Neural cell (in vitro differentiated cells): ENCODE measurements around the gene JOSD1. TPM values are rescaled to one million over a fixed set of nuclear protein-coding genes. Genes with fewer than 3 reads are reported as not detected.
"Not testable (repeated sequence)": the region's sequence is repeated elsewhere in the genome, so short reads cannot be mapped to it uniquely, and the experiment has no call there.

Source experiments
- H2AFZ ChIP-seq: fragments of 200-600, 300-800 bp; sonication (generic), shearing (Covaris generic); 2 replicates; pipeline ENCODE4 v1.6.0; 2014; ENCODE audit warnings: low read depth, mild to moderate bottlenecking, antibody characterized with exemption, low read length, moderate library complexity
- H3F3A ChIP-seq: fragments of 200-600 bp; shearing (Covaris generic); 2 replicates; pipeline ENCODE4 v1.6.1; 2016; ENCODE audit warnings: mild to moderate bottlenecking, moderate library complexity, mixed read lengths, antibody characterized with exemption, low read length; ENCODE audit not compliant: insufficient read depth, poor library complexity, severe bottlenecking
- H3K27ac ChIP-seq: fragments of 200-600, 300-800 bp; sonication (generic), shearing (Covaris generic); 2 replicates; pipeline ENCODE4 v1.5.1; 2014; ENCODE audit warnings: mild to moderate bottlenecking, low read length, moderate library complexity
- H3K27me3 ChIP-seq: fragments of 300-800, 200-600 bp; sonication (generic), shearing (Covaris generic); 2 replicates; pipeline ENCODE4 v1.6.0; 2014; ENCODE audit warnings: mild to moderate bottlenecking, low read depth, low read length, moderate library complexity; ENCODE audit not compliant: insufficient read depth
- H3K36me3 ChIP-seq: fragments of 300-800, 200-600 bp; sonication (generic), shearing (Covaris generic); 2 replicates; pipeline ENCODE4 v1.5.1; 2014; ENCODE audit warnings: mild to moderate bottlenecking, antibody characterized with exemption, low read length, moderate library complexity; ENCODE audit not compliant: insufficient read depth
- H3K4me2 ChIP-seq: fragments of 300-800, 200-600 bp; sonication (generic), shearing (Covaris generic); 2 replicates; pipeline ENCODE4 v1.6.0; 2014; ENCODE audit warnings: mild to moderate bottlenecking, low read length
- H3K4me3 ChIP-seq: fragments of 300-800, 200-600 bp; sonication (generic), shearing (Covaris generic); 2 replicates; pipeline ENCODE4 v1.5.1; 2014; ENCODE audit warnings: mild to moderate bottlenecking, low read length, moderate library complexity
- H3K79me2 ChIP-seq: fragments of 200-600 bp; shearing (Covaris generic); replicated peaks from 2 replicates; pipeline ENCODE4 v1.6.0; 2014; ENCODE audit warnings: mild to moderate bottlenecking, low read length, moderate library complexity; ENCODE audit not compliant: insufficient read depth
- H3K9ac ChIP-seq: fragments of 300-800, 200-600 bp; sonication (generic), shearing (Covaris generic); 2 replicates; pipeline ENCODE4 v1.6.1; 2016; ENCODE audit warnings: mild to moderate bottlenecking, low read length, mixed read lengths
- H3K9me2 ChIP-seq: fragments of 200-600 bp; shearing (Covaris generic); 2 replicates; pipeline ENCODE4 v1.6.1; 2016; ENCODE audit warnings: mild to moderate bottlenecking, low read length, mixed read lengths; ENCODE audit not compliant: insufficient read depth
- H3K9me3 ChIP-seq: fragments of 200-600, 300-800 bp; sonication (generic), shearing (Covaris generic); 2 replicates; pipeline ENCODE4 v1.6.1; 2016; ENCODE audit warnings: mild to moderate bottlenecking, mixed run types, low read length, moderate library complexity, mixed read lengths
- H4K20me1 ChIP-seq: fragments of 200-600 bp; shearing (Covaris generic); 2 replicates; pipeline ENCODE4 v1.6.1; 2016; ENCODE audit warnings: mild to moderate bottlenecking, mixed run types; ENCODE audit not compliant: insufficient read depth
- EP300 ChIP-seq: fragments of 450-650 bp; conservative IDR thresholded peaks from 2 replicates; pipeline ENCODE4 v1.6.1; 2014; ENCODE audit warnings: antibody characterized with exemption, mild to moderate bottlenecking, moderate library complexity; ENCODE audit not compliant: poor library complexity, severe bottlenecking
- EZH2 ChIP-seq: fragments of 200-600, 300-800 bp; shearing (Covaris generic), sonication (generic); IDR thresholded peaks from 2 replicates; pipeline ENCODE4 v1.6.1; 2014; ENCODE audit warnings: antibody characterized with exemption, low read length, borderline replicate concordance, mild to moderate bottlenecking; ENCODE audit not compliant: insufficient read depth, poor library complexity, severe bottlenecking
- MXI1 ChIP-seq: fragments of 450-650 bp; conservative IDR thresholded peaks from 2 replicates; pipeline ENCODE4 v1.6.1; 2014; ENCODE audit warnings: antibody characterized with exemption, mild to moderate bottlenecking; ENCODE audit not compliant: poor library complexity, severe bottlenecking
- POLR2AphosphoS5 ChIP-seq: IDR thresholded peaks from 2 replicates; pipeline ENCODE4 v1.6.1; 2012
- RAD21 ChIP-seq: fragments of 450-650 bp; conservative IDR thresholded peaks from 2 replicates; pipeline ENCODE4 v1.6.1; 2014; ENCODE audit warnings: antibody characterized with exemption, mild to moderate bottlenecking, moderate library complexity
- SMC3 ChIP-seq: fragments of 450-650 bp; conservative IDR thresholded peaks from 2 replicates; pipeline ENCODE4 v1.6.1; 2014; ENCODE audit warnings: antibody characterized with exemption, mild to moderate bottlenecking, moderate library complexity; ENCODE audit not compliant: poor library complexity
- TAF1 ChIP-seq: IDR thresholded peaks from 2 replicates; pipeline ENCODE4 v1.6.1; 2012; ENCODE audit warnings: low read depth
- polyA plus RNA-seq: library from polyadenylated mRNA; depleted of rRNA; stranded (reverse); fragments of >200 nt; gene quantifications from 2 replicates; pipeline ENCODE4 v1.2.3, GENCODE V29; 2014
- TF ChIP-seq, protein P1 (sequence below): fragments of 450-650 bp; IDR thresholded peaks from 2 replicates; pipeline ENCODE4 v1.5.1; 2014; ENCODE audit warnings: antibody characterized with exemption, mild to moderate bottlenecking, moderate library complexity; ENCODE audit not compliant: poor library complexity, severe bottlenecking
- TF ChIP-seq, protein P2 (sequence below): IDR thresholded peaks from 2 replicates; pipeline ENCODE4 v1.6.1; 2012; ENCODE audit warnings: borderline replicate concordance

The JOSD1 gene
- polyA plus RNA-seq, 1 donor from 2014 or later: 71.3 TPM

DNA sequence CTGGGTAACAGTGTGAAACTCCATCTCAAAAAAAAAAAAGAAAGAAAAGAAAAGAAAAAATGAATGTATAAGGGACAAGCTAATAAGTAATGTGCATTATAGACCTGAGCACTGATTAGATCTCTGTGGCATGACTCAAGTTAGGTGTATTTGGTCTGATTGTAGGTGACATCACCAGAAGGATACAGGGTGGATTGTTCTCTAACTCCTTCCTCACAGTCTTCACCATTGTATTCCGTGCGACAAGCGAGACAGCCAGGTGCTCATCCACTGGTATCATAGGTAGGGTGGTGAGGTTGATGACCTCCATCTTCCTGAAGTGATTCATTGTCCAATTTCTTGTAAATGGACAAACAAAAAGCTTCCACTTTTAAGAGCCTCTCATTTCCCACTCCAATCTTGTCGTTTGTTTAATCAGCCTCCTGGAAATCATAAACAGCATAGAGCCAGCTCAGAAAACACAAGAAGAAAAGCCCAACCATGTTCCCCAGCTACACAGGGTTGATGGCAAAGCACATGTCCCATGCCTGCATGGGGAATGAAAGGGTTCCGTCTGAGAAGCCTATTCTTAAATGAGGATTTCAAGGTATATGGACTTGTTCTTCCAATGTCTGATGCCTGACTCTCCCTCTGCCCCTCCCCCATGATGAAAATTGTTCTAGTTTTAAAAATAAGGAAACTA, 50.8 kb downstream of the JOSD1 start (continued):
- TF ChIP-seq RAD21 (no peak), SMC3 (no peak)

DNA sequence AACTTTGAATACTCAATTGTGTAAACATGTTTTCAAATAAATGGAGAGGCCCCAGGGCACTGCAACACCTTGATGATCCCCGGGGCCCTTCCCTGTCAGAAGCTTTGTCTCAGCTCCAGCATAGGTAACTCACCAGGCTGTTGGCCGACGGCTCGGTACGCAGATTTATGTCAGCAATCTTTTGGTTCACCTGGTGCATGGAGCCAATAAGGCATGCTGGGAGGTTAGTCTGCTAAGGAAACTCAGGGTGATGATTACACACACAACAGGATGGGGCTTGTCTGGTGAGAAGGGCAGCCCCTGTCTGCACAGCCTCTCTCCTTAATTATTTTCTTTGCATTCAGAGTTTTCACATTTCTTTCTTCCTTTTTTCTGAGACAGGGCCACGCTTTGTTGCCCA, 55.3 kb downstream of the JOSD1 start:
- no peaks in the 10 kb centered on the region for H3K9me3 ChIP-seq
- peaks cover 4% of the 10 kb centered on the region for H3K36me3 ChIP-seq
- no peaks in the 10 kb centered on the region for H4K20me1 ChIP-seq
- no peak overlapping the region for H3K4me3 ChIP-seq
- no peak overlapping the region for H2AFZ ChIP-seq
- H3K9ac ChIP-seq: no peak overlapping the region
- no peaks in the 10 kb centered on the region for H3K9me2 ChIP-seq
- TF ChIP-seq, protein P1, sequence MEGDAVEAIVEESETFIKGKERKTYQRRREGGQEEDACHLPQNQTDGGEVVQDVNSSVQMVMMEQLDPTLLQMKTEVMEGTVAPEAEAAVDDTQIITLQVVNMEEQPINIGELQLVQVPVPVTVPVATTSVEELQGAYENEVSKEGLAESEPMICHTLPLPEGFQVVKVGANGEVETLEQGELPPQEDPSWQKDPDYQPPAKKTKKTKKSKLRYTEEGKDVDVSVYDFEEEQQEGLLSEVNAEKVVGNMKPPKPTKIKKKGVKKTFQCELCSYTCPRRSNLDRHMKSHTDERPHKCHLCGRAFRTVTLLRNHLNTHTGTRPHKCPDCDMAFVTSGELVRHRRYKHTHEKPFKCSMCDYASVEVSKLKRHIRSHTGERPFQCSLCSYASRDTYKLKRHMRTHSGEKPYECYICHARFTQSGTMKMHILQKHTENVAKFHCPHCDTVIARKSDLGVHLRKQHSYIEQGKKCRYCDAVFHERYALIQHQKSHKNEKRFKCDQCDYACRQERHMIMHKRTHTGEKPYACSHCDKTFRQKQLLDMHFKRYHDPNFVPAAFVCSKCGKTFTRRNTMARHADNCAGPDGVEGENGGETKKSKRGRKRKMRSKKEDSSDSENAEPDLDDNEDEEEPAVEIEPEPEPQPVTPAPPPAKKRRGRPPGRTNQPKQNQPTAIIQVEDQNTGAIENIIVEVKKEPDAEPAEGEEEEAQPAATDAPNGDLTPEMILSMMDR: no peak
- TF ChIP-seq EP300 (no peak), EZH2 (no peak), TAF1 (no peak), RAD21 (no peak), POLR2AphosphoS5 (no peak), SMC3 (no peak), MXI1 (no peak)
- TF ChIP-seq, protein P2, sequence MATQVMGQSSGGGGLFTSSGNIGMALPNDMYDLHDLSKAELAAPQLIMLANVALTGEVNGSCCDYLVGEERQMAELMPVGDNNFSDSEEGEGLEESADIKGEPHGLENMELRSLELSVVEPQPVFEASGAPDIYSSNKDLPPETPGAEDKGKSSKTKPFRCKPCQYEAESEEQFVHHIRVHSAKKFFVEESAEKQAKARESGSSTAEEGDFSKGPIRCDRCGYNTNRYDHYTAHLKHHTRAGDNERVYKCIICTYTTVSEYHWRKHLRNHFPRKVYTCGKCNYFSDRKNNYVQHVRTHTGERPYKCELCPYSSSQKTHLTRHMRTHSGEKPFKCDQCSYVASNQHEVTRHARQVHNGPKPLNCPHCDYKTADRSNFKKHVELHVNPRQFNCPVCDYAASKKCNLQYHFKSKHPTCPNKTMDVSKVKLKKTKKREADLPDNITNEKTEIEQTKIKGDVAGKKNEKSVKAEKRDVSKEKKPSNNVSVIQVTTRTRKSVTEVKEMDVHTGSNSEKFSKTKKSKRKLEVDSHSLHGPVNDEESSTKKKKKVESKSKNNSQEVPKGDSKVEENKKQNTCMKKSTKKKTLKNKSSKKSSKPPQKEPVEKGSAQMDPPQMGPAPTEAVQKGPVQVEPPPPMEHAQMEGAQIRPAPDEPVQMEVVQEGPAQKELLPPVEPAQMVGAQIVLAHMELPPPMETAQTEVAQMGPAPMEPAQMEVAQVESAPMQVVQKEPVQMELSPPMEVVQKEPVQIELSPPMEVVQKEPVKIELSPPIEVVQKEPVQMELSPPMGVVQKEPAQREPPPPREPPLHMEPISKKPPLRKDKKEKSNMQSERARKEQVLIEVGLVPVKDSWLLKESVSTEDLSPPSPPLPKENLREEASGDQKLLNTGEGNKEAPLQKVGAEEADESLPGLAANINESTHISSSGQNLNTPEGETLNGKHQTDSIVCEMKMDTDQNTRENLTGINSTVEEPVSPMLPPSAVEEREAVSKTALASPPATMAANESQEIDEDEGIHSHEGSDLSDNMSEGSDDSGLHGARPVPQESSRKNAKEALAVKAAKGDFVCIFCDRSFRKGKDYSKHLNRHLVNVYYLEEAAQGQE: no peak
- H3K4me2 ChIP-seq: no peak overlapping the region
- no peaks in the 10 kb centered on the region for H3K27me3 ChIP-seq
- H3K27ac ChIP-seq: no peak overlapping the region
- no peaks in the 10 kb centered on the region for H3K79me2 ChIP-seq
- H3F3A ChIP-seq: no peaks in the 10 kb centered on the region

DNA sequence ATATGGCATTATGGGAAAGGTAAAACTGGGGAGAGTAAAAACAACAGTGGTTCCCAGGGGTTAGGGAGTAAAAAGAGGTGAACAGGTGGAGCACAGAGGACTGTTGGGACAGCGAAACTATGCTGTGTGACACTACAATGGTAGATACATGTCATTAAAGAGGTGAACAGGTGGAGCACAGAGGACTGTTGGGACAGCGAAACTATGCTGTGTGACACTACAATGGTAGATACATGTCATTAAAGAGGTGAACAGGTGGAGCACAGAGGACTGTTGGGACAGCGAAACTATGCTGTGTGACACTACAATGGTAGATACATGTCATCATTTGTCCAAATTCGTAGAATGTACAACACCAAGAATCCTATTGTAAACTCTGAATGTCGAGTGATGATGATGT, 56.5 kb downstream of the JOSD1 start:
- not testable (repeated sequence) for H3K4me3 ChIP-seq, H3K27me3 ChIP-seq, H3K9ac ChIP-seq, H3K9me2 ChIP-seq, H3K36me3 ChIP-seq, H2AFZ ChIP-seq, H3K4me2 ChIP-seq, H3K9me3 ChIP-seq, H3F3A ChIP-seq, H4K20me1 ChIP-seq, H3K79me2 ChIP-seq, H3K27ac ChIP-seq
